Measurements from ENCODE around the gene MYCBP2. TPM values are rescaled to one million over a fixed set of nuclear protein-coding genes. Genes with fewer than 3 reads are reported as not detected.

MYCBP2 gene
- total RNA-seq, 1 donor from 2014 or later, result 42.2 TPM

DNA sequence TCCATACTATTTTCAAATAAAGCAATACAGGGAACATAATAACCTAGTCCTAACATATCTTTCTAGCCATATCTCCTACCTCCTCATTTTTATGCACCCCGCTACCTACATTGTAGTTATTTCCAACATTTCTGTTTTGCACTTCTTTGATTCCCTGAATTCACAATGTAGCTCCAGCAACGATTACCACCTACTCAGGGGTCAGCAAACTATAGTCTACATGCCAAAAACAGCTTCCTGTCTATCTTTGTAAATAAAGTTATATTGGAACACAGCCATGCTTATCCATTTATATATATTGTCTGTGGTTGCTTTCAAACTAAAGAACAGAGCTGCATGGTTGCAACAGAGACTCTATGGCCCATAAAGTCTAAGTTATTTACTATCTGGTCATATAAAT is 16.7 kb downstream of the MYCBP2 start:
- Histone ChIP-seq H3K36me3 (no peaks in the 10 kb centered on the region), H3K4me1 (peaks cover 70% of the 10 kb centered on the region), H3K27ac (replicated peaks) (peak overlapping the region; percentile 53), H3K27me3 (ENCODE audit: low read depth) (no peaks in the 10 kb centered on the region), H3K4me3 (peak overlapping the region; percentile 3), H3K9me3 (replicated peaks) (no peaks in the 10 kb centered on the region)
- no peak for TF ChIP-seq CTCF (IDR thresholded peaks at IDR 0.05; ENCODE audit: borderline replicate concordance)
- intact Hi-C loops (cut with micrococcal nuclease), result no loop called here
- DNase-seq, result no peak

DNA sequence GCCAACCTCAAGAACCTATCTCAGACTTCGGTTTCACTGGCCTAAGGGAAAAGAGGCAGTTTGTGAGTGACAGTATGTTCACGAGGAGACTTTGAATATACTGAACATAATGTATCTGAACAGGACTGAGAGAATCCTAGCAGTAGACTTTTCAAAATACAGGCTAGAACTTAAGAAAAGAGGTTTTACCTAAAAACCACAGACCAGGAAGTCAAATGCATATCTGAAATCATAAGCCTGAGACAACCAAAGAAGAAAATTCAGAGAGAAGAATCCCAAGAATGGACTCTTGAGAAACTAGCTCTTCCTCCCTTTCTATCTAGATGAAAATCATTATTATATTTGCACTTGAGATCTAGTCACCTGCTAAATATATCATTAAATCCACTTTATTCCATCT is 17.6 kb downstream of the MYCBP2 start:
- no peak for TF ChIP-seq CTCF (IDR thresholded peaks at IDR 0.05; ENCODE audit: borderline replicate concordance)
- Histone ChIP-seq H3K9me3 (replicated peaks) (no peaks in the 10 kb centered on the region), H3K27ac (replicated peaks) (no peak overlapping the region), H3K36me3 (no peaks in the 10 kb centered on the region), H3K4me1 (peaks cover 70% of the 10 kb centered on the region), H3K4me3 (no peak overlapping the region), H3K27me3 (ENCODE audit: low read depth) (no peaks in the 10 kb centered on the region)
- no peak for DNase-seq
- intact Hi-C loops (cut with micrococcal nuclease), result no loop called here

DNA sequence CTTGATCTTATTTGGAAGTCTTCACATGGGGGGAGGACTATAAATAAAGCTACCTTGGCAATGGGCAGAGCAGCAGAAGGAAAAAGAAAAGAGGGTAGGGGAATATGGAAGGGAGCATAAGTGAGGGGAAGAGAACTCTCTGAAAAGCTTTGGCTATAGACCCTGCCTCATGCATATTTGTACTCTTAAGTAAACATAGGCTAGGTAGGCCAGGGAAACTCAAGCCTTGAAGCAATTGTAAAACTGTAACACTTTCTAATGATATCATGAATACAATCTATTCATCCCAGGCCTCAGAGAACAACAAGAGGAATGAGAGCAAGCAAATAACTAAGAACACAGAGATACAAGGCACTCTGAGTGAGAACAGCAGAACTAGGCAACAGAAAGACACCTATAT is 20.4 kb downstream of the MYCBP2 start:
- Histone ChIP-seq H3K27ac (replicated peaks) (no peak overlapping the region), H3K9me3 (replicated peaks) (no peaks in the 10 kb centered on the region), H3K27me3 (ENCODE audit: low read depth) (no peaks in the 10 kb centered on the region), H3K36me3 (no peaks in the 10 kb centered on the region), H3K4me1 (peaks cover 56% of the 10 kb centered on the region), H3K4me3 (no peak overlapping the region)
- intact Hi-C loops (cut with micrococcal nuclease), result no loop called here
- TF ChIP-seq CTCF (IDR thresholded peaks at IDR 0.05; ENCODE audit: borderline replicate concordance), result no peak
- no peak for DNase-seq

- Histone ChIP-seq H3K4me3 (no peak overlapping the region), H3K27me3 (ENCODE audit: low read depth) (no peaks in the 10 kb centered on the region), H3K9me3 (replicated peaks) (no peaks in the 10 kb centered on the region), H3K36me3 (no peaks in the 10 kb centered on the region), H3K27ac (replicated peaks) (no peak overlapping the region), H3K4me1 (peaks cover 52% of the 10 kb centered on the region)
- no peak for TF ChIP-seq CTCF (IDR thresholded peaks at IDR 0.05; ENCODE audit: borderline replicate concordance)
- DNase-seq, result no peak
- intact Hi-C loops (cut with micrococcal nuclease), result no loop called here
These were observed 21.6 kb downstream of the MYCBP2 start for GRCh38 chr13:77305266-77305665.

- H3K27me3 ChIP-seq (ENCODE audit: low read depth), result no peaks in the 10 kb centered on the region
- DNase-seq, result no peak
- H3K4me3 ChIP-seq, result peak overlapping the region; percentile 2
- no peak overlapping the region for H3K27ac ChIP-seq (replicated peaks)
- peaks cover 42% of the 10 kb centered on the region for H3K4me1 ChIP-seq
- H3K36me3 ChIP-seq, result peaks cover 10% of the 10 kb centered on the region
- no peak for TF ChIP-seq CTCF (IDR thresholded peaks at IDR 0.05; ENCODE audit: borderline replicate concordance)
- intact Hi-C loops (cut with micrococcal nuclease), result no loop called here
- no peaks in the 10 kb centered on the region for H3K9me3 ChIP-seq (replicated peaks)
These were observed 26.5 kb downstream of the MYCBP2 start for GRCh38 chr13:77300176-77301037.
